Motor neuron (in vitro differentiated cells): ENCODE measurements around the gene COA5. TPM values are rescaled to one million over a fixed set of nuclear protein-coding genes. Genes with fewer than 3 reads are reported as not detected.

ENCODE experiments used
- ATAC-seq, 8 experiments: fragments of 200-7000 bp; cut with Tn5 transposase; replicated peaks in 6 of 8; 2 replicates each; pipeline ENCODE4 v1.8.0; 2021; ENCODE audit warnings: mild to moderate bottlenecking in 8 of 8, moderate library complexity in 8 of 8
- H3K27ac ChIP-seq, 2 donors: fragments of 250-450 bp; sonication (Bioruptor Pico); 2 replicates each; pipeline ENCODE4 v1.9.0; 2021; ENCODE audit warnings: antibody characterized with exemption in 2 of 2, mild to moderate bottlenecking in 2 of 2, moderate library complexity in 1 of 2
- H3K4me1 ChIP-seq, 2 donors: fragments of 250-450 bp; sonication (Bioruptor Pico); replicated peaks in 1 of 2; 2 replicates each; pipeline ENCODE4 v1.6.1; 2021; ENCODE audit warnings: antibody characterized with exemption in 2 of 2, mild to moderate bottlenecking in 2 of 2, moderate library complexity in 1 of 2
- H3K4me3 ChIP-seq, 5 donors: fragments of 250-450 bp; sonication (Bioruptor Pico); 2 replicates each; pipeline ENCODE4 v1.9.0; 2021; ENCODE audit warnings: antibody characterized with exemption in 5 of 5, mild to moderate bottlenecking in 5 of 5, moderate library complexity in 4 of 5
- WGBS, 10 experiments: fragments of 450-650 bp; shearing (Covaris generic); methylation state at CpG; one replicate each; pipeline ENCODE4 v1.0.0; 2022; 5-methylcytosine and 5-hydroxymethylcytosine counted together
- in situ Hi-C, 9 experiments: fragments of 400-800 bp; cut with MboI; loops; one replicate each; pipeline ENCODE4 v1.15.0; 2021; ENCODE audit warnings: low sequenced_read_pairs in 9 of 9, low pct_unique_long_range_greater_than_20kb in 2 of 9; ENCODE audit not compliant: unreplicated experiment in 9 of 9
- total RNA-seq, 8 experiments: library from RNA; unstranded; fragments of 300-600 nt; gene quantifications; 2 replicates each; pipeline versions ENCODE4 v1.2.3 to v1.2.4, GENCODE V29; 2022

The COA5 gene
- total RNA-seq, 8 experiments from 2014 or later, result 31.4 to 68.5 (median 38.4) TPM

GRCh38 chr2:98634406-98635092 lies 26.2 kb upstream of the COA5 start:
- ATAC-seq, result peak in 3 of 8 experiments; percentile 61 to 87 (median 86)
- Histone ChIP-seq H3K4me1 (no peaks in the 10 kb centered on the region), H3K4me3 (no peak overlapping the region), H3K27ac (no peak overlapping the region)
- in situ Hi-C loops, result loop anchor here in 4 of 9 experiments (25.0 kb wide), 1 partner anchor 428 kb away; no protein-coding TSS in a partner anchor
- 44 to 100% (median 78%) methylated on average over 1 to 6 of the region's 9 CpGs; no CpG with 5 or more reads in 2 of the 10 experiments for WGBS, 10 experiments

DNA sequence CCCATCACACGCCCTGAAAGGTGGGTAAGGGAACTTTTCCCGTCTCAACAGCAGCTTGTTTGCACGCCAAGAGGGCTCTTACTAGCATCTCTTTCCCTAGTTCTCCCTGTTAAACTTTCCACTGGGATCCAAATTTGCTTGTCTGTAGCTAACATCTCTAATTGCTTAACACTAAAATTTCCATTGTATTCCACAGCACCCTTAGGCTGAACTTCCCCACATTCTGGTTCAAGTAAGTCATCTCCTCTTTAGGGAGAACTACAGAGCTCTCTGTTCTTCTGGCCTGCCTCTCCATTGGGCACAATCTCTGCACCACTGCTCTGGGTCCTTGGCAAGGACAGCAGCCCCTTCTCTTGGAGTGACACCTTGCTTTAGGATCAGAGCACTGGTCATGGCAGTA lies 24.0 kb upstream of the COA5 start:
- in situ Hi-C loops, result loop anchor here in 4 of 9 experiments (25.0 kb wide), 1 partner anchor 430 kb away; no protein-coding TSS in a partner anchor
- 33 to 100% (median 82%) methylated on average over 1 to 3 of the region's 3 CpGs; no CpG with 5 or more reads in 5 of the 10 experiments for WGBS, 10 experiments
- Histone ChIP-seq H3K4me1 (no peaks in the 10 kb centered on the region), H3K27ac (no peak overlapping the region), H3K4me3 (no peak overlapping the region)
- ATAC-seq, result no peak

DNA sequence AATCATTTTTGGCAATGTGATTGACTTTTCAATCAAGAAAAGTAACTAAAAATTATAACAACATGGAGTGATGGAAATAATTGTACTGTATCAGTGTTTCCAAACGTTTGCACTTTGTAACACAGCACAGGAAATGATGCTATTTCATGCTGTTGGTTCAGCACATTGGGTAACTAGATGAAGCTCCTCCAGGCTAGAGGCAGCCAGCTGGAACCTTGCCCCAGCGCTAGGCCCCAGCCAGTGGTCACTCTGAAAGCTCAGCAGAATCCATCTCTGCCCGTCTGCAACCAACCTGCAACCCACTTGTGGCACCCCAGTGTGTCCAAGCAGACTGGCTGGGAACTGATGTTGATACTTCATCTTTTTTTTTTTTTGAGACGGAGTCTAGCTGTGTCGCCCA lies 15.3 kb upstream of the COA5 start:
- 0 to 75% (median 50%) methylated on average over 1 to 3 of the region's 5 CpGs; no CpG with 5 or more reads in 3 of the 10 experiments for WGBS, 10 experiments
- no peak overlapping the region for H3K27ac ChIP-seq
- H3K4me3 ChIP-seq, result no peak overlapping the region
- in situ Hi-C loops, result no loop called here
- ATAC-seq, result peak in 1 of 8 experiments; percentile 37
- no peaks in the 10 kb centered on the region for H3K4me1 ChIP-seq

DNA sequence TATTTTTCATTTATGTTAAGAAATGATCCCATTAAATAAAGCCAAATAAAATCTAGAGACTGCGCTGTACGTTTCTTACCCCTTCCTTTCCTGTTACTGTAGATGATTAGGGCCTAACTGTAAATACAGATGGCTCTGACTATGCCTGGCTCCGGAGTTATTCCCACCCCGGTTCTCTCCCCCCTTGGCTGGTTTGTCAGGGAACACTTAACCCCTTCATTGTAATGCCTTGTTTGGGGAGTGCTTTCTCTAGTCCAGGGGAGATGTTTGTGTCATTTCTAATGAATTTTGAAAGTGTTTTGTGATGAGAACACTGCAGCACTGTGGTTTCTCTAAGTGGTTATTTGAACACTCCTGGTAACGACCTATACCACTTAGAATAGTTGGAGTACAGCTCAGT lies 8.8 kb upstream of the COA5 start:
- no peak overlapping the region for H3K27ac ChIP-seq
- no peak overlapping the region for H3K4me3 ChIP-seq
- in situ Hi-C loops, result no loop called here
- no peaks in the 10 kb centered on the region for H3K4me1 ChIP-seq
- 42 to 92% (median 76%) methylated on average over 2 to 5 of the region's 5 CpGs for whole genome bisulfite sequencing, 10 experiments
- ATAC-seq, result no peak

- H3K4me1 ChIP-seq, result peaks cover under 1 to 10% of the 10 kb centered on the region in 2 donors
- in situ Hi-C loops, result no loop called here
- no peak overlapping the region for H3K4me3 ChIP-seq
- H3K27ac ChIP-seq, result no peak overlapping the region
- peak in 1 of 8 experiments; percentile 23 for ATAC-seq
- 50 to 100% (median 94%) methylated on average over 1 to 5 of the region's 5 CpGs; no CpG with 5 or more reads in 3 of the 10 experiments for WGBS, 10 experiments
Observed at GRCh38 chr2:98615481-98615880, 7.2 kb upstream of the COA5 start.

- in situ Hi-C loops, result no loop called here
- ATAC-seq, result no peak
- 90 to 100% (median 96%) methylated on average over 2 to 9 of the region's 9 CpGs for WGBS, 10 experiments
- peaks cover 10 to 20% of the 10 kb centered on the region in 2 donors for H3K4me1 ChIP-seq
- no peak overlapping the region for H3K4me3 ChIP-seq
- H3K27ac ChIP-seq, result no peak overlapping the region
Observed at GRCh38 chr2:98614024-98614739, 5.9 kb upstream of the COA5 start.

DNA sequence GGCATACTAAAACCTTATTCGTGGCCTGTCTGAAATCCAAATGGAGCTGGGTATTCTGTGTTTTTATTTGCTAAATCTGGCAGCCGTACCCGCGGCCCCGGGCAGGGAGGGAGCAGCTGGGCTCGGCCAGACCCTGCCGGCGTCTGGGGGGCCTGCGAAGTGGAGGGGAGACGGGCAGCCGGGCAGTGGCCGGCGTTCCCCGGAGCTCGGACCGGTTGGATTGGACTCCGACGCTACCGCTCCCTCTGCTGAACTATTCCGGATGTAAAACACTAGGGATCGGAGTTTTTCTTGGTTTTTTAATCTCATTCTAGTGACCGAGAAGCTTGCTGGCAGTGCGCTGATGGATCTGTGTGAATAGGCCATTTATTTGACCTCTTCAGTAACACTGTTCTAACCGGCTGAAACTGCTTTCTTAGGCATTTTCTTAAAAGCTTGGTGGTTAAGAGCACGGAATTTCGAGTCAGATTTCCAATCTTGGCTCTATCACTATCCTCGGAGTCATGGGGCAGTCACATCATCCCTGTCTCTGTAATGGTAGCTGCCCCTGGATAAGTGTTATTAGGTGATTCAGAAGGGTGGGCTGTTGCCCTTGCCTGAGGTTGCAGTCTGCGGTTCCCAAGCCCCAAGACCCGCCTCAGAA lies 771 bp upstream of the COA5 start:
- Histone ChIP-seq H3K27ac (peak overlapping the region; percentile 95 to 98), H3K4me1 (peaks cover 23 to 29% of the 10 kb centered on the region in 2 donors), H3K4me3 (peak overlapping the region; percentile 75 to 98 (median 85))
- in situ Hi-C loops, result no loop called here
- 0 to 40% (median 1%) methylated on average over 1 to 25 of the region's 29 CpGs; no CpG with 5 or more reads in 1 of the 10 experiments for WGBS, 10 experiments
- peak in 7 of 8 experiments; percentile 5 to 25 (median 15) for ATAC-seq

DNA sequence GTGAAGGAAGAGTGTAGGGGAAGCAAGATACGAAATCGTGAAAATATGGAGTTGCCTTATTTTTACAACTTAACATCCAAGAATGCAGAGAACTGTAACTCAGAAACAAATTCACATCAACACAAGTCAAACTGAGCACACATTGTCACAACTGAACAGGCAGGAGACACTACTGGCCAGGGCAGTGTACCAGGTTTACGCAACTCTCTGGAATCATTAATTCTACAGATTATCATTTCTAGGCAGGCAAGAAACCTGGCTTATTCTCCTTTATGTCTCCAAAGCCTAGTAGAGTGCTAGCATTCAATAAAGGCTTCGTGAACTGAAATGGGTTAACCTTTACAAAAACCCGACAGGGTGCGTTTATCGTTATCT lies 584 bp downstream of the COA5 start:
- 0 to 50% (median 20%) methylated on average over 1 to 7 of the region's 7 CpGs; no CpG with 5 or more reads in 1 of the 10 experiments for WGBS, 10 experiments
- peak in 6 of 8 experiments; percentile 0 to 5 (median 2) for ATAC-seq
- in situ Hi-C loops, result no loop called here

DNA sequence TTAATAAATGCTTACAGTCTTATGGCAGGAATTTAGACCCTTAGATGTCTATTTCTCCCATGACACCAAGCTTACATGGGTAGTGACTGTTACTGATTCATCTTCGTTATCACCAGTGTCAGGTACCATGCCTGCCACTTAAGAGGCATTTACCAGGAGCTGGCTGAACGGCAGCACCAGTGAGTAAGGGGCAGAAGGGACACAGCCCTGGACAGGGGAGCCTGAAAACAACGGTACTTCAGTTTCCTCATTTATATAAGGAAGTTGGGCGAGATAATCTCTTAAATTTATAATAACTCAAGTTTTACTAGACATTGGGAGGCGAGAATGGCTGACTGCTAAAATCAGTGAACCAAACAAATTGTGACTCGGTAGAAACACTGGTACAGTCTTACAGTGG lies 1.2 kb downstream of the COA5 start:
- Histone ChIP-seq H3K4me3 (peak overlapping the region; percentile 75 to 98 (median 85)), H3K27ac (peak overlapping the region in 1 of 2 donors; percentile 98), H3K4me1 (peaks cover 23 to 29% of the 10 kb centered on the region in 2 donors)
- in situ Hi-C loops, result no loop called here
- ATAC-seq, result no peak
- 33 to 83% (median 52%) methylated on average over 1 to 6 of the region's 6 CpGs; no CpG with 5 or more reads in 1 of the 10 experiments for WGBS, 10 experiments

More for the DNA sequence above, 584 bp downstream of the COA5 start:
- H3K4me1 ChIP-seq, result peaks cover 23 to 29% of the 10 kb centered on the region in 2 donors
- peak overlapping the region; percentile 75 to 98 (median 85) for H3K4me3 ChIP-seq
- peak overlapping the region; percentile 95 to 98 for H3K27ac ChIP-seq

GRCh38 chr2:98606431-98606830 lies 1.9 kb downstream of the COA5 start:
- Histone ChIP-seq H3K27ac (no peak overlapping the region), H3K4me3 (no peak overlapping the region)
- in situ Hi-C loops, result no loop called here

GRCh38 chr2:98605076-98605475 lies 3.2 kb downstream of the COA5 start:
- H3K4me3 ChIP-seq, result no peak overlapping the region
- WGBS, 10 experiments, result 0 to 100% (median 72%) methylated on average over 1 to 3 of the region's 3 CpGs; no CpG with 5 or more reads in 2 of the 10 experiments
- H3K27ac ChIP-seq, result no peak overlapping the region
- peaks cover 15 to 18% of the 10 kb centered on the region in 2 donors for H3K4me1 ChIP-seq
- in situ Hi-C loops, result no loop called here
- no peak for ATAC-seq

More at GRCh38 chr2:98606431-98606830, 1.9 kb downstream of the COA5 start:
- H3K4me1 ChIP-seq, result peaks cover 23 to 29% of the 10 kb centered on the region in 2 donors
- ATAC-seq, result no peak
- WGBS, 10 experiments, result 67 to 95% (median 89%) methylated on average over 3 to 7 of the region's 7 CpGs; no CpG with 5 or more reads in 2 of the 10 experiments

DNA sequence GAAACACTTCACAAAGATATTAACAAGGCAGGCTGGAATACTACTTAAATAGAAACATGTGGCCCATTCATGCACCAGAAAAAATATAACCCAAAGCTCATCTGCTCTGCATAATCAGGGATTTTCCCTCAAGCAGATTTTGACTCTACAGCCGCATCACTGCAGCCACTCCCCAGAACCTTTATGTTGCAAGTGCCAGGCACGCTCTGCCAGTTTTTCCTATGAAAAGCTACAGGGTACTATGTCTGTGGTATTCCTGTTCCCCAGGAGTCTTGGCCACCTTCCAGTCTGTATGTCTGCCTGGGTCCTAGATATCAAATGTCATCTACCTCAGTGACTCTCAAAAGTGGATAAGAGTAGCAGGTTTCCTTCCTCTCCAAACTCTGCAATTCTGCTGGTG lies 3.8 kb downstream of the COA5 start:
- 7 to 100% (median 95%) methylated on average over 1 to 2 of the region's 2 CpGs; no CpG with 5 or more reads in 5 of the 10 experiments for WGBS, 10 experiments
- peak in 3 of 8 experiments; percentile 1 to 19 (median 4) for ATAC-seq
- Histone ChIP-seq H3K4me1 (peaks cover 10 to 13% of the 10 kb centered on the region in 2 donors), H3K27ac (no peak overlapping the region), H3K4me3 (no peak overlapping the region)
- in situ Hi-C loops, result no loop called here
